WTC11 (cell line): Measurements from ENCODE around the gene CD9. TPM values are rescaled to one million over a fixed set of nuclear protein-coding genes. Genes with fewer than 3 reads are reported as not detected.

ENCODE experiments used
- ATAC-seq: fragments of 200-7000 bp; cut with Tn5 transposase; 2 replicates; pipeline ENCODE4 v1.10.0; 2021; ENCODE audit warnings: mild to moderate bottlenecking, moderate library complexity
- CTCF ChIA-PET: fragments of 300-600 bp; sonication (Branson Sonifier 250); formaldehyde crosslinking; loops from one replicate; lab custom pipeline; 2021; ENCODE audit warnings: antibody characterized with exemption; lab: Charles Lee
- POLR2A ChIA-PET: fragments of 350-600 bp; sonication (Branson Sonifier 250); formaldehyde crosslinking; loops from one replicate; lab custom pipeline; 2021; ENCODE audit warnings: antibody characterized with exemption; lab: Charles Lee
- DNase-seq: peaks from one replicate; pipeline ENCODE4 v3.0.0; 2021; ENCODE audit warnings: low spot score
- H3K27ac Mint-ChIP-seq: 2 replicates; pipeline ENCODE4 v1.8.0; 2021; ENCODE audit warnings: mixed read lengths
- H3K27me3 Mint-ChIP-seq: 2 replicates; pipeline ENCODE4 v1.8.0; 2021; ENCODE audit warnings: low read depth, mild to moderate bottlenecking, moderate library complexity, mixed read lengths
- H3K36me3 Mint-ChIP-seq: 2 replicates; pipeline ENCODE4 v1.8.0; 2021; ENCODE audit warnings: mixed read lengths
- H3K4me1 Mint-ChIP-seq: 2 replicates; pipeline ENCODE4 v1.8.0; 2022; ENCODE audit warnings: mixed read lengths
- H3K4me3 Mint-ChIP-seq: 2 replicates; pipeline ENCODE4 v1.8.0; 2021; ENCODE audit warnings: mild to moderate bottlenecking, moderate library complexity, mixed read lengths
- H3K9me3 Mint-ChIP-seq: 2 replicates; pipeline ENCODE4 v1.8.0; 2021; ENCODE audit warnings: mixed read lengths
- CBFB ChIP-seq: sonication (generic); formaldehyde crosslinking; IDR thresholded peaks from 2 replicates; pipeline ENCODE4 v1.8.1; 2022; ENCODE audit warnings: mild to moderate bottlenecking, low read depth, missing genetic modification reagents
- EMX1 ChIP-seq: fragments of 250-450 bp; sonication (Bioruptor Pico); IDR thresholded peaks from 2 replicates; pipeline ENCODE4 v1.8.0; 2021; ENCODE audit warnings: mild to moderate bottlenecking
- FOXP1 ChIP-seq: sonication (generic); formaldehyde crosslinking; IDR thresholded peaks from 2 replicates; pipeline ENCODE4 v1.8.0; 2022; ENCODE audit warnings: missing genetic modification reagents, mild to moderate bottlenecking, moderate library complexity, borderline replicate concordance
- GRHL2 ChIP-seq: fragments of 250-450 bp; sonication (Bioruptor Pico); IDR thresholded peaks from 2 replicates; pipeline ENCODE4 v1.8.0; 2022; ENCODE audit warnings: mild to moderate bottlenecking, moderate library complexity; ENCODE audit not compliant: insufficient replicate concordance, severe bottlenecking
- GTF2I ChIP-seq: fragments of 250-450 bp; sonication (Bioruptor Pico); conservative IDR thresholded peaks from 2 replicates; pipeline ENCODE4 v1.4.0; 2021; ENCODE audit warnings: mild to moderate bottlenecking
- HMGA2 ChIP-seq: fragments of 250-450 bp; sonication (Bioruptor Pico); IDR thresholded peaks from 2 replicates; pipeline ENCODE4 v1.4.0; 2021; ENCODE audit warnings: mild to moderate bottlenecking, moderate library complexity
- NFE2L1 ChIP-seq: sonication (generic); formaldehyde crosslinking; IDR thresholded peaks from 2 replicates; pipeline ENCODE4 v1.8.1; 2023; ENCODE audit warnings: missing genetic modification reagents
- NFYB ChIP-seq: sonication (generic); formaldehyde crosslinking; conservative IDR thresholded peaks from 2 replicates; pipeline ENCODE4 v1.8.0; 2022; ENCODE audit warnings: low read depth, missing genetic modification reagents
- NR3C1 ChIP-seq: sonication (generic); formaldehyde crosslinking; conservative IDR thresholded peaks from 2 replicates; pipeline ENCODE4 v1.8.1; 2023; ENCODE audit warnings: low read depth, mild to moderate bottlenecking, missing genetic modification reagents
- RORB ChIP-seq: fragments of 250-450 bp; sonication (Bioruptor Pico); IDR thresholded peaks from 2 replicates; pipeline ENCODE4 v1.9.0; 2021; ENCODE audit warnings: mild to moderate bottlenecking
- SMAD3 ChIP-seq: sonication (generic); formaldehyde crosslinking; IDR thresholded peaks from 2 replicates; pipeline ENCODE4 v1.8.0; 2022; ENCODE audit warnings: missing genetic modification reagents, mild to moderate bottlenecking, borderline replicate concordance
- SMAD4 ChIP-seq: sonication (generic); formaldehyde crosslinking; IDR thresholded peaks from 2 replicates; pipeline ENCODE4 v1.8.0; 2022; ENCODE audit warnings: mild to moderate bottlenecking, missing genetic modification reagents
- TEAD1 ChIP-seq: sonication (generic); formaldehyde crosslinking; IDR thresholded peaks from 2 replicates; pipeline ENCODE4 v1.8.0; 2022; ENCODE audit warnings: mild to moderate bottlenecking, missing genetic modification reagents
- TP53 ChIP-seq: sonication (generic); formaldehyde crosslinking; IDR thresholded peaks from 2 replicates; pipeline ENCODE4 v1.8.1; 2023; ENCODE audit warnings: mild to moderate bottlenecking, missing genetic modification reagents
- ZNF263 ChIP-seq: sonication (generic); formaldehyde crosslinking; IDR thresholded peaks from 2 replicates; pipeline ENCODE4 v1.8.1; 2022; ENCODE audit warnings: low read depth, mild to moderate bottlenecking, moderate library complexity, missing genetic modification reagents
- ZNF317 ChIP-seq: sonication (generic); formaldehyde crosslinking; IDR thresholded peaks from 2 replicates; pipeline ENCODE4 v1.8.1; 2023; ENCODE audit warnings: low read depth, mild to moderate bottlenecking, moderate library complexity, missing genetic modification reagents, borderline replicate concordance
- ZSCAN18 ChIP-seq: fragments of 250-450 bp; sonication (Bioruptor Pico); IDR thresholded peaks from 2 replicates; pipeline ENCODE4 v2.1.2; 2022; ENCODE audit warnings: mild to moderate bottlenecking, moderate library complexity
- total RNA-seq: library from RNA; stranded (reverse); gene quantifications from 3 replicates; pipeline ENCODE4 v1.2.3, GENCODE V29; 2021
- TF ChIP-seq, protein P1 (sequence below): sonication (generic); formaldehyde crosslinking; IDR thresholded peaks from 2 replicates; pipeline ENCODE4 v1.8.0; 2022; ENCODE audit warnings: mild to moderate bottlenecking, missing genetic modification reagents
- TF ChIP-seq, protein P2 (sequence below): sonication (generic); formaldehyde crosslinking; IDR thresholded peaks from 2 replicates; pipeline ENCODE4 v1.8.1; 2022; ENCODE audit warnings: low read depth, missing genetic modification reagents, borderline replicate concordance
- TF ChIP-seq, protein P3 (sequence below): fragments of 250-450 bp; sonication (Bioruptor Pico); IDR thresholded peaks from 2 replicates; pipeline ENCODE4 v1.8.0; 2021; ENCODE audit warnings: mild to moderate bottlenecking
- TF ChIP-seq, protein P4 (sequence below): sonication (generic); formaldehyde crosslinking; IDR thresholded peaks from 2 replicates; pipeline ENCODE4 v1.8.1; 2022; ENCODE audit warnings: low read depth, mild to moderate bottlenecking, moderate library complexity, missing genetic modification reagents, borderline replicate concordance
- TF ChIP-seq, protein P5 (sequence below): fragments of 250-450 bp; sonication (Bioruptor Pico); IDR thresholded peaks from 2 replicates; pipeline ENCODE4 v1.9.0; 2021; ENCODE audit warnings: mild to moderate bottlenecking

CD9 gene
- total RNA-seq, 1 experiment from 2014 or later, result 260 TPM

- no peak for TF ChIP-seq ZNF317 (CRISPR knock-in tag)
- no peak for TF ChIP-seq FOXP1
- TF ChIP-seq TP53 (CRISPR knock-in tag), result no peak
- no peak for TF ChIP-seq SMAD4 (CRISPR knock-in tag)
- TF ChIP-seq SMAD3, result no peak
- TF ChIP-seq, protein P1, sequence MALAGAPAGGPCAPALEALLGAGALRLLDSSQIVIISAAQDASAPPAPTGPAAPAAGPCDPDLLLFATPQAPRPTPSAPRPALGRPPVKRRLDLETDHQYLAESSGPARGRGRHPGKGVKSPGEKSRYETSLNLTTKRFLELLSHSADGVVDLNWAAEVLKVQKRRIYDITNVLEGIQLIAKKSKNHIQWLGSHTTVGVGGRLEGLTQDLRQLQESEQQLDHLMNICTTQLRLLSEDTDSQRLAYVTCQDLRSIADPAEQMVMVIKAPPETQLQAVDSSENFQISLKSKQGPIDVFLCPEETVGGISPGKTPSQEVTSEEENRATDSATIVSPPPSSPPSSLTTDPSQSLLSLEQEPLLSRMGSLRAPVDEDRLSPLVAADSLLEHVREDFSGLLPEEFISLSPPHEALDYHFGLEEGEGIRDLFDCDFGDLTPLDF (CRISPR knock-in tag), result no peak
Observed at GRCh38 chr12:6262623-6263022, 62.4 kb downstream of the CD9 start (continued).

DNA sequence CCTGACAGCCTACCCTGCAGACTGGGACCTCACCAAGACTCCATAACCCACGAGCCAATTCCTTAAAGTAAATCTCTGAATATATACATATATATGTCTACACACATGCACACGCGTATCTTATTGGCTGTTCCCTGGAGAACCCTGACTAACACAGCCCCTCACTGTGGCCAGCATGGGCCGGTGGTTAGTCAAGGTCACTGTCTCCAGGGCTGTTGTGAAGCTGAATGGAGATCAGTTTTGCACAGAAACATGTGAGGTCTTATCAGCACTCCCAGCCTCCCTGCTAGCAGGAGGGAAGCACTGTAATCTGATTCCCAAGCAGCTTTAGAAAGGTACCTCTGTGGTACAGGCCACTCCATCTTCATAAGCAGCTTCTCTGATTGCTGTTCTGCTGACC is 63.7 kb downstream of the CD9 start:
- Mint-ChIP-seq H3K36me3 (no peaks in the 10 kb centered on the region), H3K27me3 (peaks cover 3% of the 10 kb centered on the region; the same call in 1 of the 2 replicates), H3K4me3 (no peak overlapping the region), H3K4me1 (peaks cover 33% of the 10 kb centered on the region), H3K9me3 (peaks cover 5% of the 10 kb centered on the region), H3K27ac (peak overlapping the region; percentile 75; the same call in 1 of the 2 replicates)
- CTCF ChIA-PET, result interaction anchor here (0.9 to 2.1 kb wide), 6 partner anchors 9 to 68 kb away, joined by 4 to 12 read pairs (median 6); no protein-coding TSS in a partner anchor
- ATAC-seq (peak; percentile 36), DNase-seq (no peak)
- POLR2A ChIA-PET, result interaction anchor here (0.8 kb wide), 1 partner anchor 65 kb away, joined by 3 read pairs; no protein-coding TSS in a partner anchor
- no peak for TF ChIP-seq NFYB (CRISPR knock-in tag)
- TF ChIP-seq ZNF317 (CRISPR knock-in tag), result no peak
- TF ChIP-seq RORB (CRISPR knock-in tag), result no peak
- no peak for TF ChIP-seq NFE2L1 (CRISPR knock-in tag)
- TF ChIP-seq ZNF263 (CRISPR knock-in tag), result no peak
- TF ChIP-seq, protein P2, sequence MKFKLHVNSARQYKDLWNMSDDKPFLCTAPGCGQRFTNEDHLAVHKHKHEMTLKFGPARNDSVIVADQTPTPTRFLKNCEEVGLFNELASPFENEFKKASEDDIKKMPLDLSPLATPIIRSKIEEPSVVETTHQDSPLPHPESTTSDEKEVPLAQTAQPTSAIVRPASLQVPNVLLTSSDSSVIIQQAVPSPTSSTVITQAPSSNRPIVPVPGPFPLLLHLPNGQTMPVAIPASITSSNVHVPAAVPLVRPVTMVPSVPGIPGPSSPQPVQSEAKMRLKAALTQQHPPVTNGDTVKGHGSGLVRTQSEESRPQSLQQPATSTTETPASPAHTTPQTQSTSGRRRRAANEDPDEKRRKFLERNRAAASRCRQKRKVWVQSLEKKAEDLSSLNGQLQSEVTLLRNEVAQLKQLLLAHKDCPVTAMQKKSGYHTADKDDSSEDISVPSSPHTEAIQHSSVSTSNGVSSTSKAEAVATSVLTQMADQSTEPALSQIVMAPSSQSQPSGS (CRISPR knock-in tag), result no peak
- no peak for TF ChIP-seq EMX1
- TF ChIP-seq ZSCAN18 (CRISPR knock-in tag), result no peak
- no peak for TF ChIP-seq GTF2I (CRISPR knock-in tag)
- TF ChIP-seq NR3C1, result no peak
- TF ChIP-seq, protein P3, sequence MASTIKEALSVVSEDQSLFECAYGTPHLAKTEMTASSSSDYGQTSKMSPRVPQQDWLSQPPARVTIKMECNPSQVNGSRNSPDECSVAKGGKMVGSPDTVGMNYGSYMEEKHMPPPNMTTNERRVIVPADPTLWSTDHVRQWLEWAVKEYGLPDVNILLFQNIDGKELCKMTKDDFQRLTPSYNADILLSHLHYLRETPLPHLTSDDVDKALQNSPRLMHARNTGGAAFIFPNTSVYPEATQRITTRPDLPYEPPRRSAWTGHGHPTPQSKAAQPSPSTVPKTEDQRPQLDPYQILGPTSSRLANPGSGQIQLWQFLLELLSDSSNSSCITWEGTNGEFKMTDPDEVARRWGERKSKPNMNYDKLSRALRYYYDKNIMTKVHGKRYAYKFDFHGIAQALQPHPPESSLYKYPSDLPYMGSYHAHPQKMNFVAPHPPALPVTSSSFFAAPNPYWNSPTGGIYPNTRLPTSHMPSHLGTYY (CRISPR knock-in tag), result no peak
- TF ChIP-seq, protein P4, sequence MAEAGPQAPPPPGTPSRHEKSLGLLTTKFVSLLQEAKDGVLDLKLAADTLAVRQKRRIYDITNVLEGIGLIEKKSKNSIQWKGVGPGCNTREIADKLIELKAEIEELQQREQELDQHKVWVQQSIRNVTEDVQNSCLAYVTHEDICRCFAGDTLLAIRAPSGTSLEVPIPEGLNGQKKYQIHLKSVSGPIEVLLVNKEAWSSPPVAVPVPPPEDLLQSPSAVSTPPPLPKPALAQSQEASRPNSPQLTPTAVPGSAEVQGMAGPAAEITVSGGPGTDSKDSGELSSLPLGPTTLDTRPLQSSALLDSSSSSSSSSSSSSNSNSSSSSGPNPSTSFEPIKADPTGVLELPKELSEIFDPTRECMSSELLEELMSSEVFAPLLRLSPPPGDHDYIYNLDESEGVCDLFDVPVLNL (CRISPR knock-in tag), result no peak
- no peak for TF ChIP-seq CBFB
- TF ChIP-seq, protein P5, sequence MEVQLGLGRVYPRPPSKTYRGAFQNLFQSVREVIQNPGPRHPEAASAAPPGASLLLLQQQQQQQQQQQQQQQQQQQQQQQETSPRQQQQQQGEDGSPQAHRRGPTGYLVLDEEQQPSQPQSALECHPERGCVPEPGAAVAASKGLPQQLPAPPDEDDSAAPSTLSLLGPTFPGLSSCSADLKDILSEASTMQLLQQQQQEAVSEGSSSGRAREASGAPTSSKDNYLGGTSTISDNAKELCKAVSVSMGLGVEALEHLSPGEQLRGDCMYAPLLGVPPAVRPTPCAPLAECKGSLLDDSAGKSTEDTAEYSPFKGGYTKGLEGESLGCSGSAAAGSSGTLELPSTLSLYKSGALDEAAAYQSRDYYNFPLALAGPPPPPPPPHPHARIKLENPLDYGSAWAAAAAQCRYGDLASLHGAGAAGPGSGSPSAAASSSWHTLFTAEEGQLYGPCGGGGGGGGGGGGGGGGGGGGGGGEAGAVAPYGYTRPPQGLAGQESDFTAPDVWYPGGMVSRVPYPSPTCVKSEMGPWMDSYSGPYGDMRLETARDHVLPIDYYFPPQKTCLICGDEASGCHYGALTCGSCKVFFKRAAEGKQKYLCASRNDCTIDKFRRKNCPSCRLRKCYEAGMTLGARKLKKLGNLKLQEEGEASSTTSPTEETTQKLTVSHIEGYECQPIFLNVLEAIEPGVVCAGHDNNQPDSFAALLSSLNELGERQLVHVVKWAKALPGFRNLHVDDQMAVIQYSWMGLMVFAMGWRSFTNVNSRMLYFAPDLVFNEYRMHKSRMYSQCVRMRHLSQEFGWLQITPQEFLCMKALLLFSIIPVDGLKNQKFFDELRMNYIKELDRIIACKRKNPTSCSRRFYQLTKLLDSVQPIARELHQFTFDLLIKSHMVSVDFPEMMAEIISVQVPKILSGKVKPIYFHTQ (CRISPR knock-in tag), result no peak
- TF ChIP-seq TEAD1, result no peak
- TF ChIP-seq GRHL2 (CRISPR knock-in tag), result no peak
- no peak for TF ChIP-seq HMGA2 (CRISPR knock-in tag)
